HepG2 (cell line): ENCODE results near the gene MORC4. TPM values are rescaled to one million over a fixed set of nuclear protein-coding genes. Genes with fewer than 3 reads are reported as not detected.

Experiments
- CEBPB ChIP-seq: IDR thresholded peaks from 2 replicates; pipeline ENCODE4 v1.6.1; 2011; ENCODE audit warnings: low read depth, low read length, improper control_type of control experiment, borderline replicate concordance
- CENPT ChIP-seq: sonication (generic); formaldehyde crosslinking; IDR thresholded peaks from 2 replicates; pipeline ENCODE4 v1.8.0; 2022; ENCODE audit warnings: low read depth, mild to moderate bottlenecking, moderate library complexity, missing genetic modification reagents
- DBP ChIP-seq: sonication (generic); formaldehyde crosslinking; IDR thresholded peaks from 2 replicates; pipeline ENCODE4 v1.4.0; 2020; ENCODE audit warnings: missing genetic modification reagents; ENCODE audit errors: not compliant biosample characterization
- E2F1 ChIP-seq: sonication (generic); formaldehyde crosslinking; IDR thresholded peaks from 2 replicates; pipeline ENCODE4 v1.5.0; 2020; ENCODE audit warnings: missing genetic modification reagents
- FUBP1 ChIP-seq: sonication (generic); formaldehyde crosslinking; IDR thresholded peaks from 2 replicates; pipeline ENCODE4 v1.5.1; 2020; ENCODE audit warnings: missing genetic modification reagents, mild to moderate bottlenecking, borderline replicate concordance
- HIVEP1 ChIP-seq: sonication (generic); formaldehyde crosslinking; IDR thresholded peaks from 2 replicates; pipeline ENCODE4 v1.4.0; 2020; ENCODE audit warnings: mild to moderate bottlenecking, missing genetic modification reagents
- KLF9 ChIP-seq: IDR thresholded peaks from 2 replicates; pipeline ENCODE4 v1.6.1; 2016; ENCODE audit warnings: low read depth
- PAF1 ChIP-seq: IDR thresholded peaks from 2 replicates; pipeline ENCODE4 v1.6.1; 2016; ENCODE audit warnings: missing genetic modification reagents, missing compliant biosample characterization
- PATZ1 ChIP-seq: sonication (generic); formaldehyde crosslinking; IDR thresholded peaks from 2 replicates; pipeline ENCODE4 v1.4.0; 2020; ENCODE audit warnings: missing genetic modification reagents
- PHB2 ChIP-seq: fragments of 450-650 bp; IDR thresholded peaks from 2 replicates; pipeline ENCODE4 v1.6.1; 2018; ENCODE audit not compliant: partially characterized antibody
- PHF8 ChIP-seq: sonication (generic); formaldehyde crosslinking; IDR thresholded peaks from 2 replicates; pipeline ENCODE4 v1.5.0; 2020; ENCODE audit warnings: missing genetic modification reagents
- PRPF4 ChIP-seq: fragments of 200-400 bp; formaldehyde crosslinking; IDR thresholded peaks from 2 replicates; pipeline ENCODE4 v1.6.1; 2016; ENCODE audit warnings: low read length, low read depth; ENCODE audit not compliant: poor library complexity, severe bottlenecking
- RBM39 ChIP-seq: fragments of 200-400 bp; formaldehyde crosslinking; IDR thresholded peaks from one replicate; pipeline ENCODE4 v1.6.1; 2018; ENCODE audit warnings: antibody characterized with exemption, mild to moderate bottlenecking, low read depth, low read length; ENCODE audit not compliant: poor library complexity, severe bottlenecking
- RORA ChIP-seq: sonication (generic); formaldehyde crosslinking; IDR thresholded peaks from 2 replicates; pipeline ENCODE4 v1.5.0; 2020; ENCODE audit warnings: mild to moderate bottlenecking, missing genetic modification reagents, moderate library complexity
- SAP130 ChIP-seq: IDR thresholded peaks from 2 replicates; pipeline ENCODE4 v1.6.1; 2016; ENCODE audit warnings: low read depth
- SMAD9 ChIP-seq: sonication (generic); formaldehyde crosslinking; IDR thresholded peaks from 2 replicates; pipeline ENCODE4 v1.5.1; 2020; ENCODE audit warnings: mild to moderate bottlenecking, missing genetic modification reagents
- ZBTB33 ChIP-seq: sonication (generic); formaldehyde crosslinking; IDR thresholded peaks from 2 replicates; pipeline ENCODE4 v1.4.0; 2020; ENCODE audit warnings: missing genetic modification reagents
- ZFX ChIP-seq: sonication (generic); formaldehyde crosslinking; IDR thresholded peaks from 2 replicates; pipeline ENCODE4 v1.4.0; 2020; ENCODE audit warnings: mild to moderate bottlenecking, low read depth, missing genetic modification reagents, moderate library complexity
- ZNF367 ChIP-seq: sonication (generic); formaldehyde crosslinking; IDR thresholded peaks from 2 replicates; pipeline ENCODE4 v1.4.0; 2020; ENCODE audit warnings: missing genetic modification reagents, borderline replicate concordance
- ZNF605 ChIP-seq: sonication (generic); formaldehyde crosslinking; IDR thresholded peaks from 2 replicates; pipeline ENCODE4 v1.8.0; 2022; ENCODE audit warnings: mild to moderate bottlenecking, missing genetic modification reagents
- ZNF691 ChIP-seq: sonication (generic); formaldehyde crosslinking; IDR thresholded peaks from 2 replicates; pipeline ENCODE4 v1.4.0; 2020; ENCODE audit warnings: missing genetic modification reagents, low read depth, mild to moderate bottlenecking, borderline replicate concordance
- ZNF839 ChIP-seq: sonication (generic); formaldehyde crosslinking; IDR thresholded peaks from 2 replicates; pipeline ENCODE4 v1.4.0; 2020; ENCODE audit warnings: missing genetic modification reagents, mild to moderate bottlenecking, borderline replicate concordance
- polyA plus RNA-seq, 8 experiments: library from polyadenylated mRNA; depleted of rRNA in 3 of 8; stranded (reverse) in 7 of 8; unstranded in 1 of 8; fragments of >200 nt; fragmentation: Illumina TruSeq in 4 of 8; extraction: Trizol in 4 of 8; gene quantifications; 2 replicates each; pipeline versions ENCODE4 v1.2.1 to v1.2.3, GENCODE V29; 2011 to 2016; ENCODE audit warnings: low read depth in 4 of 8, missing spikeins in 1 of 8, mixed read lengths in 1 of 8; ENCODE audit not compliant: insufficient read depth in 1 of 8
- total RNA-seq, 5 experiments: library from RNA; depleted of rRNA; stranded (reverse); fragments of >200 nt; fragmentation: Illumina TruSeq; extraction: Trizol; gene quantifications; 2 replicates each; pipeline ENCODE4 v1.2.3, GENCODE V29; 2016; ENCODE audit warnings: low read depth in 1 of 5

MORC4 gene
- total and polyA plus RNA-seq, 2 of the 13 experiments (the other 11 are each of a cell fraction or from before 2014, with no cell fraction given), result 7.3 to 17.6 TPM

GRCh38 chrX:107000013-107000515, at the start of gene MORC4 (continued):
- TF ChIP-seq FUBP1 (CRISPR knock-in tag), result no peak
- no peak for TF ChIP-seq PHB2
- TF ChIP-seq PHF8 (CRISPR knock-in tag), result peak; percentile 43; the same call in 1 of the 2 replicates
- peak; percentile 79 for TF ChIP-seq E2F1 (CRISPR knock-in tag)
- TF ChIP-seq CEBPB, result no peak
- TF ChIP-seq ZNF691 (CRISPR knock-in tag), result no peak
- no peak for TF ChIP-seq ZBTB33
- TF ChIP-seq KLF9, result no peak
- TF ChIP-seq PRPF4, result no peak
- peak; percentile 47; the same call in 1 of the 2 replicates for TF ChIP-seq ZFX (CRISPR knock-in tag)
- no peak for TF ChIP-seq HIVEP1
- no peak for TF ChIP-seq ZNF367 (CRISPR knock-in tag)
- TF ChIP-seq PATZ1 (CRISPR knock-in tag), result 0 out of 2 replicates have a peak, but pooled peaks have one; percentile 19
- no peak for TF ChIP-seq SMAD9 (CRISPR knock-in tag)
- TF ChIP-seq ZNF605 (CRISPR knock-in tag), result no peak
- peak; percentile 39; the same call in 1 of the 2 replicates for TF ChIP-seq SAP130 (CRISPR knock-in tag)
- TF ChIP-seq CENPT (CRISPR knock-in tag), result no peak
- TF ChIP-seq DBP (CRISPR knock-in tag), result no peak
- TF ChIP-seq PAF1 (CRISPR knock-in tag), result no peak
- no peak for TF ChIP-seq RORA (CRISPR knock-in tag)
- no peak for TF ChIP-seq ZNF839
- no peak for TF ChIP-seq RBM39
